AG04449 (cell line): ENCODE results near the gene CHSY3.

Experiments used
- CTCF ChIA-PET: fragments of 350-600 bp; formaldehyde crosslinking; extraction: SDS; loops from one replicate; lab custom pipeline; 2021; ENCODE audit warnings: antibody characterized with exemption; lab: Yijun Ruan, JAX
- POLR2A ChIA-PET: fragments of 400-600, 350-600 bp; formaldehyde crosslinking; extraction: SDS; loops from one replicate; lab custom pipeline; 2020; ENCODE audit warnings: antibody characterized with exemption, inconsistent platforms; lab: Yijun Ruan, JAX
- DNase-seq: peaks from one replicate; pipeline ENCODE4 v3.0.0-alpha.2; 2010; ENCODE audit warnings: low read depth, low spot score
- H3K4me3 ChIP-seq: 2 replicates; pipeline ENCODE4 v1.5.1; 2011; ENCODE audit warnings: low read depth, mild to moderate bottlenecking, control low read depth, low read length
- TF ChIP-seq, protein P1 (sequence below): IDR thresholded peaks from one replicate; pipeline ENCODE4 v1.5.1; 2011; ENCODE audit warnings: mild to moderate bottlenecking, moderate library complexity, low read length, control low read depth, inconsistent platforms; ENCODE audit not compliant: insufficient read depth; ENCODE audit errors: missing control alignments

Gene CHSY3

DNA sequence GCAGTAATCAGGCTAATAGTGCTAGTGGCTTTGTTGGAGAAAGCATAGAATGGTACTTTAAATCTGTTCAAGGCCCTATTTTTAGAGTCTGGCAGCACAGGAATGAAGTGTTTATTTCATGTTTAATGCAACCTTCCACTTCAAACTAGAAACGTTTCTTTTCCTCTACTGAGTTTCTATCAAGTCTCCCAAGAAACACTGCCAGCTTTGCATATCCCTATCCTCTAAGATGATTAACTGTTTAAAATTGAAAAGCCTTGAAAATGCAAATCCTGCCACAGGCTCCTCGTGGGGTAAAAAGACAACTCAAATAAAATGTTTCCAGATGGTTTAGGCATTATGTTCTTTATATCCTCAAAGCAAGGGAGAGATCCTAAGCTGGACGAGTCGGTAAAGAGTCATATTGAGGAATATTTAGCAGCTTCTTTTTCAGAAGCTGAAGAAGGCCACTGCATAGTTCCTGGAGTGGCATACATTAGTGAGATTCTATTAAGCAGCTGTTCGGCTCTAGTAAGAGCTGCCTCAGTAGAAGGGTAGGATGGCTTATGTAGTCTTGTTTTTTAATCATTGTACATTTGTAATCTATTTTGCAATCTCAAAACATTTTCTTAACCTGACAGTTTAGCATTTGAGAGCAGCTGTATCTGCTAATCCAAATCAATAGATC is 251.2 kb downstream of the CHSY3 start:
- TF ChIP-seq, protein P1, sequence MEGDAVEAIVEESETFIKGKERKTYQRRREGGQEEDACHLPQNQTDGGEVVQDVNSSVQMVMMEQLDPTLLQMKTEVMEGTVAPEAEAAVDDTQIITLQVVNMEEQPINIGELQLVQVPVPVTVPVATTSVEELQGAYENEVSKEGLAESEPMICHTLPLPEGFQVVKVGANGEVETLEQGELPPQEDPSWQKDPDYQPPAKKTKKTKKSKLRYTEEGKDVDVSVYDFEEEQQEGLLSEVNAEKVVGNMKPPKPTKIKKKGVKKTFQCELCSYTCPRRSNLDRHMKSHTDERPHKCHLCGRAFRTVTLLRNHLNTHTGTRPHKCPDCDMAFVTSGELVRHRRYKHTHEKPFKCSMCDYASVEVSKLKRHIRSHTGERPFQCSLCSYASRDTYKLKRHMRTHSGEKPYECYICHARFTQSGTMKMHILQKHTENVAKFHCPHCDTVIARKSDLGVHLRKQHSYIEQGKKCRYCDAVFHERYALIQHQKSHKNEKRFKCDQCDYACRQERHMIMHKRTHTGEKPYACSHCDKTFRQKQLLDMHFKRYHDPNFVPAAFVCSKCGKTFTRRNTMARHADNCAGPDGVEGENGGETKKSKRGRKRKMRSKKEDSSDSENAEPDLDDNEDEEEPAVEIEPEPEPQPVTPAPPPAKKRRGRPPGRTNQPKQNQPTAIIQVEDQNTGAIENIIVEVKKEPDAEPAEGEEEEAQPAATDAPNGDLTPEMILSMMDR, result no peak
- CTCF ChIA-PET, result interaction anchor here (0.9 to 6.3 kb wide), 2 partner anchors 13 to 46 kb away, joined by 3 to 43 read pairs; no protein-coding TSS in a partner anchor

DNA sequence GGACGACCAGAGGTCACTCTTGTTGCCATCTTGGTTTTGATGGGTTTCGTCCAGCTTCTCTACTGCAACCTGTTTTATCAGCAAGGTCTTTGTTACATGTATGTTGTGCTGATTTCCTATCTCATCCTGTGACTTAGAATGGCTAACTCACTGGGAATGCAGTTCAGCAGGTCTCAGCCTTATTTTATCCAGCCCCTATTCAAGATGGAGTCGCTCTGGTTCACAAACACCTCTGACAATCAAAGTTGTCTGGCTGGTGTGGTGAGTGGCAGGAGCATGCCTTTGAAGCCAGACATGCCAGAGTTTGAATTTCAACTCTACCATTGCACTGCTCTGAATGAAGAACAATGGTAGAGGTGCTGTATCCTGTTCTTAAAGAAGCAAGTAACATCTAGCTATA is 253.8 kb downstream of the CHSY3 start:
- no peak overlapping the region for H3K4me3 ChIP-seq
- ChIA-PET CTCF (interaction anchor here (1.0 kb wide), 1 partner anchor 16 kb away, joined by 3 read pairs; no protein-coding TSS in a partner anchor), POLR2A (no interaction called here)
- TF ChIP-seq, protein P1, result no peak
- no peak for DNase-seq

More for the DNA sequence above, 251.2 kb downstream of the CHSY3 start:
- POLR2A ChIA-PET, result no interaction called here
- DNase-seq, result no peak
- no peak overlapping the region for H3K4me3 ChIP-seq

- ChIA-PET POLR2A (no interaction called here), CTCF (no interaction called here)
- TF ChIP-seq, protein P1, result no peak
- DNase-seq, result no peak
- no peak overlapping the region for H3K4me3 ChIP-seq
These were observed 255.7 kb downstream of the CHSY3 start for GRCh38 chr5:130159968-130160367.

DNA sequence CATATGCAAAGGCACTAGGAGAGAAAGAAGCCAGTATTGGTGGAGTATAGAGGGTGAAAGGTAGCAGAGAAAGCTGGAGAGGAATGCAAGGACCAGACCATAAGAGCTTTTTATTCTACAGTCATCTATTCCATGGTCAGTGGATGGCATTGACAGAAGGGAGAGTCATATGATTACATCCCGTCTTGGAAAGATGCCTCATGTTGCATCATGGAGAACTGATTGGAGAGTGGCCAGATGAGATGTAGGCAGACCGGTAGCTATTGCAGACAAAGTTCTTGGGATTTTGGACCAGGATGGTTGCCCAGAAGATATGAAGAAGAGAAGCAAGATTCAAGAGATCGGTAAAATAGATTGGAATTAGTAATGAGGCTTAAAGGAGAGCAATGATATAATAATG is 260.7 kb downstream of the CHSY3 start:
- POLR2A ChIA-PET, result no interaction called here
- no peak overlapping the region for H3K4me3 ChIP-seq
- CTCF ChIA-PET, result interaction anchor here (1.6 kb wide), 1 partner anchor 23 kb away, joined by 5 read pairs; no protein-coding TSS in a partner anchor
- TF ChIP-seq, protein P1, result no peak
- DNase-seq, result no peak

- POLR2A ChIA-PET, result no interaction called here
- TF ChIP-seq, protein P1, result no peak
- CTCF ChIA-PET, result no interaction called here
- no peak for DNase-seq
- H3K4me3 ChIP-seq, result no peak overlapping the region
These were observed 262.7 kb downstream of the CHSY3 start for GRCh38 chr5:130166839-130167490.

GRCh38 chr5:130168211-130168610 is 263.9 kb downstream of the CHSY3 start:
- POLR2A ChIA-PET, result no interaction called here
- CTCF ChIA-PET, result interaction anchor here (1.6 kb wide), 1 partner anchor 26 kb away, joined by 4 read pairs; no protein-coding TSS in a partner anchor
- TF ChIP-seq, protein P1, result no peak
- no peak overlapping the region for H3K4me3 ChIP-seq
- peak; percentile 19 for DNase-seq
